HG03045 (cell line): ENCODE measurements around the gene FXYD7.
"Not testable (repeated sequence)": the region's sequence is repeated elsewhere in the genome, so short reads cannot be mapped to it uniquely, and the experiment has no call there.

Experiments
- ATAC-seq: cut with Tn5 transposase; IDR thresholded peaks from one replicate; pipeline ENCODE4 v1.9.1; 2021; ENCODE audit warnings: mild to moderate bottlenecking, moderate library complexity; ENCODE audit not compliant: unreplicated experiment

FXYD7 gene

GRCh38 chr19:35142606-35143230 lies 337 bp upstream of the FXYD7 start:
- ATAC-seq = no peak

- no peak for ATAC-seq
Observed at GRCh38 chr19:35143818-35144217, 763 bp downstream of the FXYD7 start.

GRCh38 chr19:35144259-35144599 lies 1.2 kb downstream of the FXYD7 start:
- ATAC-seq = no peak

GRCh38 chr19:35144600-35145436 lies 1.8 kb downstream of the FXYD7 start:
- no peak for ATAC-seq

GRCh38 chr19:35146746-35147459 lies 3.8 kb downstream of the FXYD7 start:
- no peak for ATAC-seq

GRCh38 chr19:35149463-35149862 lies 6.4 kb downstream of the FXYD7 start:
- no peak for ATAC-seq

- ATAC-seq = no peak
Observed at GRCh38 chr19:35150445-35150844, 7.4 kb downstream of the FXYD7 start.

- no peak for ATAC-seq
Observed at GRCh38 chr19:35151273-35152065, 8.4 kb downstream of the FXYD7 start.

GRCh38 chr19:35153129-35153522 lies 10.1 kb downstream of the FXYD7 start:
- ATAC-seq = not testable (repeated sequence)

- ATAC-seq = no peak
Observed at GRCh38 chr19:35153701-35154524, 10.9 kb downstream of the FXYD7 start.

- no peak for ATAC-seq
Observed at GRCh38 chr19:35154525-35155406, 11.7 kb downstream of the FXYD7 start, which contains the start of gene FXYD5. FXYD5 (plus strand) TSS chr19:35154735; CDS start chr19:35155551, 816 bp downstream.

- no peak for ATAC-seq
Observed at GRCh38 chr19:35155441-35155840, 12.4 kb downstream of the FXYD7 start.

GRCh38 chr19:35155981-35156672 lies 13.1 kb downstream of the FXYD7 start:
- no peak for ATAC-seq

GRCh38 chr19:35156673-35157014 lies 13.6 kb downstream of the FXYD7 start:
- no peak for ATAC-seq

- no peak for ATAC-seq
Observed at GRCh38 chr19:35157431-35157830, 14.4 kb downstream of the FXYD7 start.

GRCh38 chr19:35159606-35160005 lies 16.6 kb downstream of the FXYD7 start:
- no peak for ATAC-seq

- no peak for ATAC-seq
Observed at GRCh38 chr19:35160629-35161433, 17.8 kb downstream of the FXYD7 start.

- no peak for ATAC-seq
Observed at GRCh38 chr19:35161434-35161743, 18.3 kb downstream of the FXYD7 start.
